ENCODE results near the gene GPR65.

GPR65 gene

GRCh38 chr14:88039197-88039596 is 34.3 kb downstream of the GPR65 start:
- no peak for DNase-seq (ENCODE audit: low read depth in 2 of 2)

- DNase-seq (ENCODE audit: low read depth in 2 of 2) = no peak
These were observed 35.2 kb downstream of the GPR65 start for GRCh38 chr14:88040146-88040545.

GRCh38 chr14:88043529-88044443 is 38.9 kb downstream of the GPR65 start:
- DNase-seq (ENCODE audit: low read depth in 2 of 2) = no peak

GRCh38 chr14:88044444-88044758 is 39.5 kb downstream of the GPR65 start:
- no peak for DNase-seq (ENCODE audit: low read depth in 2 of 2)

- DNase-seq (ENCODE audit: low read depth in 2 of 2) = no peak
These were observed 40.0 kb downstream of the GPR65 start for GRCh38 chr14:88044776-88045446.

- DNase-seq (ENCODE audit: low read depth in 2 of 2) = no peak
These were observed 40.8 kb downstream of the GPR65 start for GRCh38 chr14:88045705-88046104.

- DNase-seq (ENCODE audit: low read depth in 2 of 2) = no peak
These were observed 43.4 kb downstream of the GPR65 start for GRCh38 chr14:88048351-88048750.

- no peak for DNase-seq (ENCODE audit: low read depth in 2 of 2)
These were observed 44.3 kb downstream of the GPR65 start for GRCh38 chr14:88049266-88049665.

GRCh38 chr14:88049936-88050335 is 45.0 kb downstream of the GPR65 start:
- no peak for DNase-seq (ENCODE audit: low read depth in 2 of 2)

GRCh38 chr14:88060576-88060975 is 55.6 kb downstream of the GPR65 start:
- DNase-seq (ENCODE audit: low read depth in 2 of 2) = no peak

- no peak for DNase-seq (ENCODE audit: low read depth in 2 of 2)
These were observed 58.9 kb downstream of the GPR65 start for GRCh38 chr14:88063811-88064210.
